ENCODE results near the gene CSTPP1. TPM values are rescaled to one million over a fixed set of nuclear protein-coding genes. Genes with fewer than 3 reads are reported as not detected.

Gene CSTPP1
- total RNA-seq, 2 donors from 2014 or later: 23.4 to 27.6 TPM

GRCh38 chr11:46981436-46981835 is 44.9 kb downstream of the CSTPP1 start:
- Histone ChIP-seq H3K27ac (no peak overlapping the region), H3K4me1 (ENCODE audit: control insufficient read depth in 1 of 2, low read depth in 2 of 2) (no peaks in the 10 kb centered on the region), H3K4me3 (no peak overlapping the region), H3K36me3 (no peaks in the 10 kb centered on the region), H3K9me3 (no peaks in the 10 kb centered on the region), H3K27me3 (replicated peaks; ENCODE audit: insufficient read depth) (no peaks in the 10 kb centered on the region)
- DNase-seq (ENCODE audit: low spot score): no peak
- TF ChIP-seq CTCF (IDR thresholded peaks at IDR 0.05): no peak
- no peak for ATAC-seq (ENCODE audit: insufficient number of reproducible peaks, low FRiP score, low read depth)

GRCh38 chr11:46982797-46983452 is 46.4 kb downstream of the CSTPP1 start:
- Histone ChIP-seq H3K36me3 (no peaks in the 10 kb centered on the region), H3K4me3 (no peak overlapping the region), H3K9me3 (no peaks in the 10 kb centered on the region), H3K27me3 (replicated peaks; ENCODE audit: insufficient read depth) (no peaks in the 10 kb centered on the region), H3K27ac (no peak overlapping the region), H3K4me1 (ENCODE audit: control insufficient read depth in 1 of 2, low read depth in 2 of 2) (no peaks in the 10 kb centered on the region)
- ATAC-seq (ENCODE audit: insufficient number of reproducible peaks, low FRiP score, low read depth) (no peak), DNase-seq (ENCODE audit: low spot score) (no peak)
- TF ChIP-seq CTCF (IDR thresholded peaks at IDR 0.05): no peak

GRCh38 chr11:46983598-46983997 is 47.0 kb downstream of the CSTPP1 start:
- H3K9me3 ChIP-seq: no peaks in the 10 kb centered on the region
- TF ChIP-seq CTCF (IDR thresholded peaks at IDR 0.05): no peak
- no peak overlapping the region for H3K4me3 ChIP-seq
- ATAC-seq (ENCODE audit: insufficient number of reproducible peaks, low FRiP score, low read depth): no peak
- no peak overlapping the region for H3K27ac ChIP-seq
- no peaks in the 10 kb centered on the region for H3K27me3 ChIP-seq (replicated peaks; ENCODE audit: insufficient read depth)
- no peaks in the 10 kb centered on the region for H3K4me1 ChIP-seq (ENCODE audit: control insufficient read depth in 1 of 2, low read depth in 2 of 2)
- DNase-seq (ENCODE audit: low spot score): no peak
- H3K36me3 ChIP-seq: no peaks in the 10 kb centered on the region

- H3K4me3 ChIP-seq: no peak overlapping the region
Observed at GRCh38 chr11:46984548-46984947, 48.0 kb downstream of the CSTPP1 start.

GRCh38 chr11:46984987-46985386 is 48.4 kb downstream of the CSTPP1 start:
- no peaks in the 10 kb centered on the region for H3K27me3 ChIP-seq (replicated peaks; ENCODE audit: insufficient read depth)
- no peaks in the 10 kb centered on the region for H3K9me3 ChIP-seq
- DNase-seq (ENCODE audit: low spot score) (no peak), ATAC-seq (ENCODE audit: insufficient number of reproducible peaks, low FRiP score, low read depth) (no peak)
- no peak overlapping the region for H3K27ac ChIP-seq
- no peak overlapping the region for H3K4me3 ChIP-seq
- no peak for TF ChIP-seq CTCF (IDR thresholded peaks at IDR 0.05)
- H3K4me1 ChIP-seq (ENCODE audit: control insufficient read depth in 1 of 2, low read depth in 2 of 2): no peaks in the 10 kb centered on the region
- no peaks in the 10 kb centered on the region for H3K36me3 ChIP-seq

More at GRCh38 chr11:46984548-46984947, 48.0 kb downstream of the CSTPP1 start:
- Histone ChIP-seq H3K36me3 (no peaks in the 10 kb centered on the region), H3K27ac (no peak overlapping the region), H3K4me1 (ENCODE audit: control insufficient read depth in 1 of 2, low read depth in 2 of 2) (no peaks in the 10 kb centered on the region), H3K27me3 (replicated peaks; ENCODE audit: insufficient read depth) (no peaks in the 10 kb centered on the region), H3K9me3 (no peaks in the 10 kb centered on the region)
- DNase-seq (ENCODE audit: low spot score) (no peak), ATAC-seq (ENCODE audit: insufficient number of reproducible peaks, low FRiP score, low read depth) (no peak)
- no peak for TF ChIP-seq CTCF (IDR thresholded peaks at IDR 0.05)
